Endothelial cell of umbilical vein (primary cell): ENCODE measurements around the gene METTL18. TPM values are rescaled to one million over a fixed set of nuclear protein-coding genes. Genes with fewer than 3 reads are reported as not detected.

ENCODE experiments used
- BruUV-seq: library from RNA; stranded (reverse); fragments of 400-500 nt; replicated peaks from 2 replicates; lab custom pipeline; 2021; lab: Mats Ljungman, UMichigan
- CTCF ChIA-PET: fragments of 300-600, 350-600 bp; sonication (Branson Sonifier 250); formaldehyde crosslinking; loops from one replicate; lab custom pipeline; 2021; ENCODE audit warnings: antibody characterized with exemption, inconsistent platforms; lab: Charles Lee
- POLR2A ChIA-PET: fragments of 300-600, 350-600 bp; sonication (Branson Sonifier 250); formaldehyde crosslinking; loops from one replicate; lab custom pipeline; 2021; ENCODE audit warnings: antibody characterized with exemption, inconsistent platforms; lab: Charles Lee
- DNase-seq: peaks from one replicate; pipeline ENCODE4 v3.0.0-alpha.2; 2011; ENCODE audit warnings: low read depth, low spot score
- FAIRE-seq: peaks from 2 replicates; lab custom pipeline; 2011; peaks lifted over from hg19 to GRCh38; lab: Jason Lieb, UNC
- H2AFZ ChIP-seq: 2 replicates; pipeline ENCODE4 v1.6.0; 2012; ENCODE audit warnings: low read depth, low read length, control low read depth, inconsistent platforms
- H3K27ac ChIP-seq: 2 replicates; pipeline ENCODE4 v1.5.1; 2011; ENCODE audit warnings: low read depth, mild to moderate bottlenecking, control low read depth, low read length, moderate library complexity; ENCODE audit not compliant: insufficient read depth
- H3K27me3 ChIP-seq, 2 experiments: 2 replicates each; pipeline versions ENCODE4 v1.6.0 to v1.6.1; 2011; ENCODE audit warnings: low read length in 2 of 2, mixed read lengths in 1 of 2; ENCODE audit not compliant: control insufficient read depth in 2 of 2, insufficient read depth in 2 of 2
- H3K36me3 ChIP-seq, 2 experiments: 2 replicates in 1 of 2; 3 replicates in 1 of 2; pipeline ENCODE4 v1.5.1; 2011; ENCODE audit warnings: low read length in 2 of 2, mild to moderate bottlenecking in 1 of 2, moderate library complexity in 1 of 2; ENCODE audit not compliant: control insufficient read depth in 2 of 2, insufficient read depth in 2 of 2; ENCODE audit errors: extremely low read depth in 1 of 2
- H3K4me1 ChIP-seq: 3 replicates; pipeline ENCODE4 v1.5.1; 2011; ENCODE audit warnings: mild to moderate bottlenecking, low read length; ENCODE audit not compliant: control insufficient read depth, insufficient read depth; ENCODE audit errors: extremely low read depth
- H3K4me2 ChIP-seq: 2 replicates; pipeline ENCODE4 v1.6.1; 2011; ENCODE audit warnings: low read length, control low read depth, mixed read lengths; ENCODE audit not compliant: insufficient read depth
- H3K4me3 ChIP-seq, 3 experiments: fragments of 200-600 bp in 1 of 3; sonication (generic), shearing (Covaris generic) in 1 of 3; replicated peaks in 1 of 3; 2 replicates each; pipeline ENCODE4 v1.5.1; 2011 to 2016; ENCODE audit warnings: control low read depth in 3 of 3, low read length in 3 of 3, mild to moderate bottlenecking in 2 of 3, inconsistent platforms in 1 of 3, low read depth in 1 of 3, moderate library complexity in 1 of 3; ENCODE audit not compliant: insufficient read depth in 1 of 3
- H3K79me2 ChIP-seq: 2 replicates; pipeline ENCODE4 v1.6.0; 2012; ENCODE audit warnings: low read length, inconsistent platforms; ENCODE audit not compliant: control insufficient read depth, insufficient read depth
- H3K9ac ChIP-seq: replicated peaks from 2 replicates; pipeline ENCODE3; 2011; ENCODE audit warnings: low read length, control low read depth; ENCODE audit not compliant: insufficient read depth; ENCODE audit errors: extremely low read depth
- H3K9me1 ChIP-seq: replicated peaks from 3 replicates; pipeline ENCODE4 v1.6.0; 2011; ENCODE audit warnings: mild to moderate bottlenecking, low read length; ENCODE audit not compliant: control insufficient read depth, insufficient read depth; ENCODE audit errors: extremely low read depth
- H3K9me3 ChIP-seq: replicated peaks from 2 replicates; pipeline ENCODE4 v1.5.1; 2012; ENCODE audit warnings: low read length, inconsistent platforms; ENCODE audit not compliant: control insufficient read depth, insufficient read depth
- H4K20me1 ChIP-seq: replicated peaks from 2 replicates; pipeline ENCODE3; 2011; ENCODE audit warnings: mild to moderate bottlenecking, low read length; ENCODE audit not compliant: control insufficient read depth, insufficient read depth; ENCODE audit errors: extremely low read depth
- EZH2 ChIP-seq: IDR thresholded peaks from 2 replicates; pipeline ENCODE4 v1.6.1; 2012; ENCODE audit warnings: borderline replicate concordance, low read depth, mild to moderate bottlenecking, moderate library complexity, low read length, inconsistent platforms; ENCODE audit not compliant: severe bottlenecking
- FOS ChIP-seq: IDR thresholded peaks from 2 replicates; pipeline ENCODE4 v1.6.1; 2011; ENCODE audit warnings: mild to moderate bottlenecking, low read length, moderate library complexity, borderline replicate concordance; ENCODE audit not compliant: insufficient read depth
- GATA2 ChIP-seq: IDR thresholded peaks from 2 replicates; pipeline ENCODE4 v1.7.0; 2011; ENCODE audit warnings: low read depth, mild to moderate bottlenecking, moderate library complexity, mixed read lengths, low read length; ENCODE audit not compliant: insufficient read length, insufficient read depth
- JUN ChIP-seq: IDR thresholded peaks from 2 replicates; pipeline ENCODE4 v1.6.1; 2011; ENCODE audit warnings: borderline replicate concordance, low read depth; ENCODE audit not compliant: insufficient read length, insufficient read depth
- MAX ChIP-seq: IDR thresholded peaks from 2 replicates; pipeline ENCODE4 v1.6.1; 2011; ENCODE audit not compliant: insufficient read depth, insufficient read length
- MYC ChIP-seq: IDR thresholded peaks from one replicate; pipeline ENCODE4 v1.6.1; 2011; ENCODE audit warnings: mild to moderate bottlenecking, low read depth, low read length
- POLR2A ChIP-seq: IDR thresholded peaks from 2 replicates; pipeline ENCODE4 v1.6.1; 2012; ENCODE audit warnings: low read depth, mild to moderate bottlenecking, control low read depth, low read length
- POLR2AphosphoS5 ChIP-seq: IDR thresholded peaks from 2 replicates; pipeline ENCODE4 v1.6.1; 2012; ENCODE audit warnings: low read depth, mild to moderate bottlenecking, control low read depth, low read length, moderate library complexity; ENCODE audit not compliant: insufficient read depth
- dilution Hi-C: fragments of 300-500 bp; cut with MboI; formaldehyde crosslinking; loops from one replicate; pipeline ENCODE4 v1.15.0; 2019; ENCODE audit warnings: low sequenced_read_pairs; ENCODE audit not compliant: extremely low pct_ligation_motif_present
- intact Hi-C: fragments of 100-400 bp; cut with micrococcal nuclease; formaldehyde crosslinking; loops from one replicate; pipeline ENCODE4 v1.10.0; 2022
- polyA plus RNA-seq, 4 experiments: library from polyadenylated mRNA; depleted of rRNA in 3 of 4; stranded (reverse) in 3 of 4; unstranded in 1 of 4; fragments of >200 nt; gene quantifications; 2 replicates each; pipeline versions ENCODE4 v1.2.1 to v1.2.3, GENCODE V29; 2011 to 2012; ENCODE audit warnings: missing spikeins in 1 of 4
- total RNA-seq: library from RNA; stranded (reverse); gene quantifications from 2 replicates; pipeline ENCODE4 v1.2.3, GENCODE V29; 2021
- TF ChIP-seq, protein P1 (sequence below), 2 donors: IDR thresholded peaks; 1 replicate in 1 of 2; 2 replicates in 1 of 2; pipeline ENCODE4 v1.5.1; 2011; ENCODE audit warnings: low read length in 2 of 2, mild to moderate bottlenecking in 2 of 2, moderate library complexity in 2 of 2, control low read depth in 1 of 2, inconsistent platforms in 1 of 2, low read depth in 1 of 2; ENCODE audit not compliant: insufficient read depth in 1 of 2; ENCODE audit errors: extremely low read depth in 1 of 2

Gene METTL18
- total and polyA plus RNA-seq, 2 donors (not counting 3 experiments of a cell fraction or from before 2014, with no cell fraction given) = 1.1 to 6.6 TPM

GRCh38 chr1:169834869-169835268 is 40.2 kb upstream of the METTL18 start:
- H3K79me2 ChIP-seq = peaks cover 1% of the 10 kb centered on the region
- TF ChIP-seq MYC = no peak
- no peak for TF ChIP-seq POLR2A
- TF ChIP-seq, protein P1, sequence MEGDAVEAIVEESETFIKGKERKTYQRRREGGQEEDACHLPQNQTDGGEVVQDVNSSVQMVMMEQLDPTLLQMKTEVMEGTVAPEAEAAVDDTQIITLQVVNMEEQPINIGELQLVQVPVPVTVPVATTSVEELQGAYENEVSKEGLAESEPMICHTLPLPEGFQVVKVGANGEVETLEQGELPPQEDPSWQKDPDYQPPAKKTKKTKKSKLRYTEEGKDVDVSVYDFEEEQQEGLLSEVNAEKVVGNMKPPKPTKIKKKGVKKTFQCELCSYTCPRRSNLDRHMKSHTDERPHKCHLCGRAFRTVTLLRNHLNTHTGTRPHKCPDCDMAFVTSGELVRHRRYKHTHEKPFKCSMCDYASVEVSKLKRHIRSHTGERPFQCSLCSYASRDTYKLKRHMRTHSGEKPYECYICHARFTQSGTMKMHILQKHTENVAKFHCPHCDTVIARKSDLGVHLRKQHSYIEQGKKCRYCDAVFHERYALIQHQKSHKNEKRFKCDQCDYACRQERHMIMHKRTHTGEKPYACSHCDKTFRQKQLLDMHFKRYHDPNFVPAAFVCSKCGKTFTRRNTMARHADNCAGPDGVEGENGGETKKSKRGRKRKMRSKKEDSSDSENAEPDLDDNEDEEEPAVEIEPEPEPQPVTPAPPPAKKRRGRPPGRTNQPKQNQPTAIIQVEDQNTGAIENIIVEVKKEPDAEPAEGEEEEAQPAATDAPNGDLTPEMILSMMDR (IDR thresholded peaks at IDR 0.05; ENCODE audit: extremely low read depth in 1 of 2, insufficient read depth in 1 of 2, low read depth in 1 of 2, low read length in 2 of 2) = no peak
- TF ChIP-seq GATA2 = no peak
- no peak for TF ChIP-seq JUN
- no peak for TF ChIP-seq EZH2
- no peak for TF ChIP-seq FOS
- TF ChIP-seq POLR2AphosphoS5 = no peak
- TF ChIP-seq MAX = no peak

More at GRCh38 chr1:169834869-169835268, 40.2 kb upstream of the METTL18 start:
- Histone ChIP-seq H3K4me3 (no peak overlapping the region), H3K4me1 (no peaks in the 10 kb centered on the region), H3K27ac (no peak overlapping the region), H3K9ac (no peak overlapping the region), H3K9me1 (no peaks in the 10 kb centered on the region), H3K9me3 (no peaks in the 10 kb centered on the region), H3K27me3 (no peaks in the 10 kb centered on the region), H2AFZ (no peak overlapping the region), H4K20me1 (no peaks in the 10 kb centered on the region), H3K4me2 (no peak overlapping the region), H3K36me3 (peaks cover 0 to 5% of the 10 kb centered on the region in 2 experiments)
- ChIA-PET POLR2A (no interaction called here), CTCF (no interaction called here)
- dilution Hi-C loops = no loop called here
- DNase-seq (no peak), FAIRE-seq (no peak)
- intact Hi-C loops = no loop called here
- no TSS peak for BruUV-seq
